HL-60 (cell line): Measurements from ENCODE around the gene AFF4.

Experiments
- CTCF ChIP-seq: IDR thresholded peaks from one replicate; pipeline ENCODE4 v1.5.1; 2011; ENCODE audit warnings: low read length, control low read depth, inconsistent platforms; ENCODE audit not compliant: insufficient read depth
- POLR2AphosphoS5 ChIP-seq: IDR thresholded peaks from 2 replicates; pipeline ENCODE4 v1.6.1; 2012; ENCODE audit warnings: low read depth
- REST ChIP-seq: IDR thresholded peaks from 2 replicates; pipeline ENCODE4 v1.6.1; 2012; ENCODE audit warnings: low read depth; ENCODE audit not compliant: insufficient replicate concordance
- SPI1 ChIP-seq: IDR thresholded peaks from 2 replicates; pipeline ENCODE4 v1.6.1; 2012; ENCODE audit warnings: low read depth, mild to moderate bottlenecking, borderline replicate concordance

- TF ChIP-seq REST (no peak), CTCF (no peak), POLR2AphosphoS5 (no peak), SPI1 (no peak)
These were observed 115.2 kb downstream of the AFF4 start for GRCh38 chr5:132848270-132848669.
